Peyer's patch (tissue), 4 donors: ENCODE measurements around the gene SAE1.

ENCODE experiments used
- POLR2A ChIP-seq, 2 donors: fragments of 450-650 bp; IDR thresholded peaks; one replicate each; pipeline ENCODE4 v1.5.1; 2017; ENCODE audit warnings: antibody characterized with exemption in 2 of 2, mild to moderate bottlenecking in 2 of 2, moderate library complexity in 2 of 2
- TF ChIP-seq, protein P1 (sequence below), 6 experiments: fragments of 450-650 bp in 4 of 6; fragments of 200-600 bp in 2 of 6; sonication (generic) in 1 of 6; IDR thresholded peaks; one replicate each; pipeline ENCODE4 v1.5.1; 2017 to 2019; ENCODE audit warnings: antibody characterized with exemption in 6 of 6, mild to moderate bottlenecking in 3 of 6, moderate library complexity in 1 of 6

DNA sequence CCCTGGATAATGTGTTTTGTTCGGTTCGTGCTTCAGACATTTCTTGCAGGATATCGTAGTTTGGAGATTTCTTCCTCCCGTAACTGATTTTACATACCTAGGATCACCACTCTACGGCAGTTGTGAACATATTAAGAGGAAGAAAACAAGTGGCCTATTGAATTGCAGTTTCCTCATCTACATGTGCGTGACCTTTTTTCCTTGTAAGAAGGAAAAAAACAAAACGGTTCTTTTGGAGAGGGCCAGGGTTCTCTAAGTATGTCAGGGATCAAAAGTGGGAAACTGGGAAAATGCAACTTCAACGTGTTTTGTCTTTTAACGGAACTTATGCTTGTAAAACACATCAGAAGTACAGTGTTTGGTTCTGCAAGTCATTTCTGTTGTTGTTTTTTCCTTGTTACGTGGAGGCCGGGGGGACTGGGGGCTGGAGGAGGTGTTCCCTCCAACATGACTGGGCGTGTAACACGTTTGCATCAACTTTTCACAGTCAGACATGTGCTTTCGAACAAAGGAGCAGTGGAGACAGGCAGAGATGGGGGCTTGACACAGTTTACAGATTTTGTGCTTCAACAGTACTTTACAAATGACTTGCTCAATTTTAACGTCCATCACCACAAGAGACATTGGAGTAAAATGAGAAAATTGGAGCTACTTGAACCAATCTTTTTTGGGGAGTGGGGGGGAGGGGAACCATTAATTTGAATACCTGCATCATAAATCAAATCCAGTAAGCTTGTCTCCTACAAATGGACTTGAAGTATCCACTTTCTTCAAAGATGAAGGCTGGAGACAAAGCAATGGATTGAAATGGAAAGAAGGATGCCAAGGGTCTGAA is 20.9 kb upstream of the SAE1 start:
- TF ChIP-seq, protein P1, sequence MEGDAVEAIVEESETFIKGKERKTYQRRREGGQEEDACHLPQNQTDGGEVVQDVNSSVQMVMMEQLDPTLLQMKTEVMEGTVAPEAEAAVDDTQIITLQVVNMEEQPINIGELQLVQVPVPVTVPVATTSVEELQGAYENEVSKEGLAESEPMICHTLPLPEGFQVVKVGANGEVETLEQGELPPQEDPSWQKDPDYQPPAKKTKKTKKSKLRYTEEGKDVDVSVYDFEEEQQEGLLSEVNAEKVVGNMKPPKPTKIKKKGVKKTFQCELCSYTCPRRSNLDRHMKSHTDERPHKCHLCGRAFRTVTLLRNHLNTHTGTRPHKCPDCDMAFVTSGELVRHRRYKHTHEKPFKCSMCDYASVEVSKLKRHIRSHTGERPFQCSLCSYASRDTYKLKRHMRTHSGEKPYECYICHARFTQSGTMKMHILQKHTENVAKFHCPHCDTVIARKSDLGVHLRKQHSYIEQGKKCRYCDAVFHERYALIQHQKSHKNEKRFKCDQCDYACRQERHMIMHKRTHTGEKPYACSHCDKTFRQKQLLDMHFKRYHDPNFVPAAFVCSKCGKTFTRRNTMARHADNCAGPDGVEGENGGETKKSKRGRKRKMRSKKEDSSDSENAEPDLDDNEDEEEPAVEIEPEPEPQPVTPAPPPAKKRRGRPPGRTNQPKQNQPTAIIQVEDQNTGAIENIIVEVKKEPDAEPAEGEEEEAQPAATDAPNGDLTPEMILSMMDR (IDR thresholded peaks at IDR 0.05): no peak
- no peak for TF ChIP-seq POLR2A (IDR thresholded peaks at IDR 0.05)
